ENCODE results near the gene WTIP. TPM values are rescaled to one million over a fixed set of nuclear protein-coding genes. Genes with fewer than 3 reads are reported as not detected.

The WTIP gene
- polyA plus RNA-seq (2013, experiment 1 of 2), result 6.3 TPM
- polyA plus RNA-seq (2013, experiment 2 of 2), result 5.7 TPM

DNA sequence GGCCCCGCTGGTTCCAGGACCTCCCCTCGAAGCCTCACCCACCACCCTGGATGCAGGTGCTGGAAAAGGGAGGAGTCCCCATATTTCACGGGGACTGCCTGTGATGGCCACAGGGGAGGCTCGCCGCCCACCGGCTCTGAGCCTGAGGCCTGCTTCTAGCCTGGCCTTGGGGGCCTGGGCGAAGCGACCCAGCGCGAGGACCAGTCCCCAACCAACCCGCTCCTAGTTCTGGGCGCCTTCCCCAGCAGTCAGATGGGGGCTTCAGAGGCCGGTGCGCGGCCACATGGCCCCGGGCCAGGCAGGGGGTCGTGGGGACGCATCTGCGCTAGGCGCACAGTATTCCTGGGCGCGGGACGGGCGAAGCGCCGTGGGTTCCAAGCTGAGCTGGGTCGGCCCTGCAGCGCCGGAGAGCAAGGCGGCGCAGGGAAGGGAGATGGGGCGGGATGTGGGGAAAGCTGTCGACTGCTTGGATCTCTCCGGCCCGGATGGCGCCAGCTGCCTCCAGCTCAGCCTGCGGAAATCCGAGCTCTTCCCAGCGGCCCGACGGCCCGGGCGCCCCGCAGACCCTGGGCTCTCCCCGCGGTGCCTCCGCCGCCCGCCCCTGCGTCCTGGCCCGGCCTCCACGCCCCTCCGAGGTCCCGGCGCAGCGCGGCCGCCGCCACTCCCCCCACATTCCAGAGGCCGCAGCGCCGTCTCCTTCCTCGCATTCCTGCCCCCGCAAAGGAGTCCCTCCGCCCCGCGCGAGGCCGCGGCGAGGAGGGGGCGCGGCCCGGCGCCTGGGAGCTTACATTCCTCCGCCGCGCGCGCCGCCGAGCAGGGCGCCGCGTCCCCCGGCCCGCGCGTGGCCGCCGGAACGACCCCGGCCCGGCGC lies at the start of gene WTIP:
Gene WTIP, plus strand, starts transcription at position 788 of the 871 bp plus-strand sequence. CDS start 217 bp downstream, outside the sequence.
- Histone ChIP-seq H3K27ac (ENCODE audit: low read length, poor library complexity, severe bottlenecking) (peak within 1 kb of the TSS; percentile 53), H2BK120ac (ENCODE audit: low read depth, low read length) (peak within 1 kb of the TSS; percentile 86), H3K4me1 (ENCODE audit: control insufficient read depth, insufficient read depth, low read depth, low read length) (peaks cover 28% of the 10 kb centered on the region), H3K9me3 (ENCODE audit: control insufficient read depth, low read length) (no peaks in the 10 kb centered on the region), H3K23ac (ENCODE audit: low read length in 2 of 2) (peak within 1 kb of the TSS in 1 of 2 experiments; percentile 89), H3K36me3 (ENCODE audit: control insufficient read depth in 1 of 2, insufficient read depth in 2 of 2, low read depth in 1 of 2, low read length in 2 of 2) (peaks cover 0 to 15% of the 10 kb centered on the region in 2 experiments), H3K4me3 (ENCODE audit: insufficient read depth in 1 of 2, low read depth in 1 of 2, low read length in 2 of 2) (peak within 1 kb of the TSS; percentile 87 to 88), H3K4me2 (ENCODE audit: low read length, poor library complexity, severe bottlenecking) (peak within 1 kb of the TSS; percentile 94), H3K27me3 (ENCODE audit: control insufficient read depth in 1 of 2, insufficient read depth in 1 of 2, low read length in 2 of 2) (no peaks in the 10 kb centered on the region), H3K79me1 (replicated peaks; ENCODE audit: low read length, poor library complexity, severe bottlenecking) (peaks cover 18% of the 10 kb centered on the region), H3K18ac (ENCODE audit: low read depth in 1 of 2, low read length in 2 of 2) (peak within 1 kb of the TSS; percentile 95 to 99), H4K91ac (ENCODE audit: low read length) (peak within 1 kb of the TSS; percentile 73), H2AFZ (ENCODE audit: low read depth, low read length) (peak within 1 kb of the TSS; percentile 77), H4K8ac (ENCODE audit: low read length) (peak within 1 kb of the TSS; percentile 70), H2AK5ac (ENCODE audit: low read length, severe bottlenecking) (peak within 1 kb of the TSS; percentile 96), H2BK12ac (ENCODE audit: low read length in 2 of 2) (peak within 1 kb of the TSS; percentile 5 to 77), H2BK15ac (ENCODE audit: low read depth, poor library complexity, severe bottlenecking) (peak within 1 kb of the TSS; percentile 68), H3K9ac (ENCODE audit: low read length) (peak within 1 kb of the TSS; percentile 86), H3K14ac (ENCODE audit: low read length in 2 of 2) (peak within 1 kb of the TSS in 1 of 2 experiments; percentile 98), H2BK5ac (ENCODE audit: low read depth, low read length, poor library complexity, severe bottlenecking) (peak within 1 kb of the TSS; percentile 63), H3K4ac (ENCODE audit: low read depth in 1 of 2, low read length in 2 of 2) (peak within 1 kb of the TSS; percentile 93)
- WGBS, result 16% methylated on average over 31 of the region's 95 CpGs
- DNase-seq, result peak; percentile 87

DNA sequence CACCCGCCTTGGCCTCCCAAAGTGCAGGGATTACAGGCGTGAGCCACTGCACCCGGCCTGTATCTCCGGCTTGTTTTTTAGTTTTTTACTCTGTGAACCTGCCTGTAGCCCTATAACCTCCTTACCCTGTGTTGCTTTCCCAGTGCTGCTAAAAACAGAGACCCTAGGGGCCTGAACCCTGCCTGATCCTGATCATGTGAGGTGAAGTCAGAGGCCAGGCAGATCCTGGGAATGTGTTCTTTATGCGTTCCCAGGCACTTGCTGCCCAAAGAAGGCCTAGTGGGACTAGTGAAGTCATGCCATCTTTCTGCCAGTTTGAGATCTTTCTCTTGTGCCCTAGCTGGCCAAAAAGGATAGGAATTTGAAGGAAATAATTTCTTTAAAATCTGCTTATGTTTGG lies 48.8 kb upstream of the WTIP start:
- no peak overlapping the region for H3K4me3 ChIP-seq (ENCODE audit: insufficient read depth in 1 of 2, low read depth in 1 of 2, low read length in 2 of 2)
- peaks cover 8% of the 10 kb centered on the region for H3K79me1 ChIP-seq (replicated peaks; ENCODE audit: low read length, poor library complexity, severe bottlenecking)
- no peak overlapping the region for H3K23ac ChIP-seq (ENCODE audit: low read length in 2 of 2)
- peak; percentile 52 for DNase-seq
- H3K4me1 ChIP-seq (ENCODE audit: control insufficient read depth, insufficient read depth, low read depth, low read length), result peaks cover 8% of the 10 kb centered on the region
- H3K14ac ChIP-seq (ENCODE audit: low read length in 2 of 2), result no peak overlapping the region
- no peak overlapping the region for H3K4me2 ChIP-seq (ENCODE audit: low read length, poor library complexity, severe bottlenecking)
- H4K8ac ChIP-seq (ENCODE audit: low read length), result no peak overlapping the region
- no peak overlapping the region for H3K18ac ChIP-seq (ENCODE audit: low read depth in 1 of 2, low read length in 2 of 2)
- H2AK5ac ChIP-seq (ENCODE audit: low read length, severe bottlenecking), result no peak overlapping the region
- no peaks in the 10 kb centered on the region for H3K9me3 ChIP-seq (ENCODE audit: control insufficient read depth, low read length)
- no peak overlapping the region for H2BK15ac ChIP-seq (ENCODE audit: low read depth, poor library complexity, severe bottlenecking)
- H3K9ac ChIP-seq (ENCODE audit: low read length), result peak overlapping the region; percentile 98
- H3K27ac ChIP-seq (ENCODE audit: low read length, poor library complexity, severe bottlenecking), result no peak overlapping the region
- H3K27me3 ChIP-seq (ENCODE audit: control insufficient read depth in 1 of 2, insufficient read depth in 1 of 2, low read length in 2 of 2), result no peaks in the 10 kb centered on the region
- 86% methylated on average over 5 of the region's 5 CpGs for WGBS
- no peak overlapping the region for H3K4ac ChIP-seq (ENCODE audit: low read depth in 1 of 2, low read length in 2 of 2)
- no peak overlapping the region for H2BK12ac ChIP-seq (ENCODE audit: low read length in 2 of 2)
- H2AFZ ChIP-seq (ENCODE audit: low read depth, low read length), result no peak overlapping the region
- no peak overlapping the region for H2BK120ac ChIP-seq (ENCODE audit: low read depth, low read length)
- no peak overlapping the region for H4K91ac ChIP-seq (ENCODE audit: low read length)
- peaks cover 34 to 48% of the 10 kb centered on the region in 2 experiments for H3K36me3 ChIP-seq (ENCODE audit: control insufficient read depth in 1 of 2, insufficient read depth in 2 of 2, low read depth in 1 of 2, low read length in 2 of 2)
- H2BK5ac ChIP-seq (ENCODE audit: low read depth, low read length, poor library complexity, severe bottlenecking), result no peak overlapping the region

DNA sequence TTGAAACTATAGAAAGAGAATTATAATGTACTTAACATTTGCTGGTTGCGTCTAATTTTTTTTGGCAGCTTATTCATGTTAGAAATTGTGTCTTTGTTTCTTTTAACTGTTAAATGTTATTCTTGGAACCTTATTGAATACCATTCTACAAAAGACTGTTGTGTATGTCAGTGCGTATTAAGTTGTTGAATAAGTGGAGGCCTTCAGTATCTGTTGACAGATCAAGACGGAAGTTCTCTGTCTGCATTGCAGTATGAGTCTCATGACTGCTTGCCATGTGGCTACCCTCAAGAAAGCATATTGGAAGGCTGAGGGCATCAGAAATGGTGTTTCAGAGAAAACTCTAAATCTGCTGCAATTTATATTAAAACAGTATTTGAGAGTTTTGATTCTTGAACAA lies 44.8 kb upstream of the WTIP start:
- no peak overlapping the region for H3K4me3 ChIP-seq (ENCODE audit: insufficient read depth in 1 of 2, low read depth in 1 of 2, low read length in 2 of 2)
- peaks cover 2% of the 10 kb centered on the region for H3K4me1 ChIP-seq (ENCODE audit: control insufficient read depth, insufficient read depth, low read depth, low read length)
- H3K4ac ChIP-seq (ENCODE audit: low read depth in 1 of 2, low read length in 2 of 2), result no peak overlapping the region
- peaks cover 50 to 76% of the 10 kb centered on the region in 2 experiments for H3K36me3 ChIP-seq (ENCODE audit: control insufficient read depth in 1 of 2, insufficient read depth in 2 of 2, low read depth in 1 of 2, low read length in 2 of 2)
- no peak overlapping the region for H4K8ac ChIP-seq (ENCODE audit: low read length)
- H3K9me3 ChIP-seq (ENCODE audit: control insufficient read depth, low read length), result no peaks in the 10 kb centered on the region
- H3K27me3 ChIP-seq (ENCODE audit: control insufficient read depth in 1 of 2, insufficient read depth in 1 of 2, low read length in 2 of 2), result no peaks in the 10 kb centered on the region
- peaks cover 12% of the 10 kb centered on the region for H3K79me1 ChIP-seq (replicated peaks; ENCODE audit: low read length, poor library complexity, severe bottlenecking)
- H4K91ac ChIP-seq (ENCODE audit: low read length), result no peak overlapping the region
- no peak overlapping the region for H3K9ac ChIP-seq (ENCODE audit: low read length)
- no peak overlapping the region for H2BK12ac ChIP-seq (ENCODE audit: low read length in 2 of 2)
- no peak overlapping the region for H2BK15ac ChIP-seq (ENCODE audit: low read depth, poor library complexity, severe bottlenecking)
- no peak overlapping the region for H3K4me2 ChIP-seq (ENCODE audit: low read length, poor library complexity, severe bottlenecking)
- H2BK5ac ChIP-seq (ENCODE audit: low read depth, low read length, poor library complexity, severe bottlenecking), result no peak overlapping the region
- H2AK5ac ChIP-seq (ENCODE audit: low read length, severe bottlenecking), result no peak overlapping the region
- H3K18ac ChIP-seq (ENCODE audit: low read depth in 1 of 2, low read length in 2 of 2), result no peak overlapping the region
- no peak overlapping the region for H3K27ac ChIP-seq (ENCODE audit: low read length, poor library complexity, severe bottlenecking)
- H3K14ac ChIP-seq (ENCODE audit: low read length in 2 of 2), result no peak overlapping the region
- H2BK120ac ChIP-seq (ENCODE audit: low read depth, low read length), result no peak overlapping the region
- no peak overlapping the region for H3K23ac ChIP-seq (ENCODE audit: low read length in 2 of 2)
- no peak overlapping the region for H2AFZ ChIP-seq (ENCODE audit: low read depth, low read length)
- no peak for DNase-seq
- WGBS, result 97% methylated on average over 2 of the region's 3 CpGs

DNA sequence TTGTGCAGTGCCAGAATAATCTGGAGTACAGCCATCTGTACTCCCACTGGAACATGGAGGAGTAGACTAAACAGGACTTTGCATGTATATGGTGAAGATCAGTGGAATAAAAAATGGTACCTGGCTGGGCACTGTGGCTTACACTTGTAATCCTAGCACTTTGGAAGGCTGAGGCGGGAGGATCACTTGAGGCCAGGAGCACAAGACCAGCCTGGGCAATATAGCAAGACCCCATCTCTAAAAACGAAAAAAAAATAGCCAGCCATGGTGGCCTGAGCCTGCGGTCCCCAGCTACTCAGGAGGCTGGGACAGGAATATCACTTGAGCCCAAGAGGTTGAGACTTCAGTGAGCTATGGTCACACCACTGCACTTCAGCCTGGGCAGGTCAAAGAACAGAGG lies 33.4 kb upstream of the WTIP start:
- WGBS, result 99% methylated on average over 3 of the region's 3 CpGs
- peaks cover 24 to 98% of the 10 kb centered on the region in 2 experiments for H3K36me3 ChIP-seq (ENCODE audit: control insufficient read depth in 1 of 2, insufficient read depth in 2 of 2, low read depth in 1 of 2, low read length in 2 of 2)
- no peak overlapping the region for H3K9ac ChIP-seq (ENCODE audit: low read length)
- no peak overlapping the region for H2AFZ ChIP-seq (ENCODE audit: low read depth, low read length)
- H2AK5ac ChIP-seq (ENCODE audit: low read length, severe bottlenecking), result no peak overlapping the region
- H4K91ac ChIP-seq (ENCODE audit: low read length), result no peak overlapping the region
- H3K23ac ChIP-seq (ENCODE audit: low read length in 2 of 2), result no peak overlapping the region
- H3K14ac ChIP-seq (ENCODE audit: low read length in 2 of 2), result no peak overlapping the region
- H3K4me3 ChIP-seq (ENCODE audit: insufficient read depth in 1 of 2, low read depth in 1 of 2, low read length in 2 of 2), result no peak overlapping the region
- H2BK15ac ChIP-seq (ENCODE audit: low read depth, poor library complexity, severe bottlenecking), result no peak overlapping the region
- no peak overlapping the region for H3K27ac ChIP-seq (ENCODE audit: low read length, poor library complexity, severe bottlenecking)
- peaks cover 18% of the 10 kb centered on the region for H3K79me1 ChIP-seq (replicated peaks; ENCODE audit: low read length, poor library complexity, severe bottlenecking)
- no peak overlapping the region for H2BK12ac ChIP-seq (ENCODE audit: low read length in 2 of 2)
- H2BK120ac ChIP-seq (ENCODE audit: low read depth, low read length), result no peak overlapping the region
- H3K27me3 ChIP-seq (ENCODE audit: control insufficient read depth in 1 of 2, insufficient read depth in 1 of 2, low read length in 2 of 2), result no peaks in the 10 kb centered on the region
- H3K4me1 ChIP-seq (ENCODE audit: control insufficient read depth, insufficient read depth, low read depth, low read length), result no peaks in the 10 kb centered on the region
- H4K8ac ChIP-seq (ENCODE audit: low read length), result no peak overlapping the region
- H2BK5ac ChIP-seq (ENCODE audit: low read depth, low read length, poor library complexity, severe bottlenecking), result no peak overlapping the region
- H3K4ac ChIP-seq (ENCODE audit: low read depth in 1 of 2, low read length in 2 of 2), result no peak overlapping the region
- no peaks in the 10 kb centered on the region for H3K9me3 ChIP-seq (ENCODE audit: control insufficient read depth, low read length)
- DNase-seq, result no peak
- no peak overlapping the region for H3K18ac ChIP-seq (ENCODE audit: low read depth in 1 of 2, low read length in 2 of 2)
- no peak overlapping the region for H3K4me2 ChIP-seq (ENCODE audit: low read length, poor library complexity, severe bottlenecking)
